Astrocyte (in vitro differentiated cells and primary cell): Measurements from ENCODE around the gene OR10J4.

ENCODE experiments used
- EZH2 ChIP-seq: IDR thresholded peaks from 2 replicates; pipeline ENCODE4 v1.6.1; 2012; ENCODE audit warnings: mild to moderate bottlenecking, low read length, inconsistent platforms; ENCODE audit not compliant: insufficient read depth
- TF ChIP-seq, protein P1 (sequence below): IDR thresholded peaks from 2 replicates; pipeline ENCODE4 v1.5.1; 2011; ENCODE audit warnings: low read depth, mild to moderate bottlenecking, inconsistent platforms, low read length, moderate library complexity; ENCODE audit not compliant: insufficient read depth

DNA sequence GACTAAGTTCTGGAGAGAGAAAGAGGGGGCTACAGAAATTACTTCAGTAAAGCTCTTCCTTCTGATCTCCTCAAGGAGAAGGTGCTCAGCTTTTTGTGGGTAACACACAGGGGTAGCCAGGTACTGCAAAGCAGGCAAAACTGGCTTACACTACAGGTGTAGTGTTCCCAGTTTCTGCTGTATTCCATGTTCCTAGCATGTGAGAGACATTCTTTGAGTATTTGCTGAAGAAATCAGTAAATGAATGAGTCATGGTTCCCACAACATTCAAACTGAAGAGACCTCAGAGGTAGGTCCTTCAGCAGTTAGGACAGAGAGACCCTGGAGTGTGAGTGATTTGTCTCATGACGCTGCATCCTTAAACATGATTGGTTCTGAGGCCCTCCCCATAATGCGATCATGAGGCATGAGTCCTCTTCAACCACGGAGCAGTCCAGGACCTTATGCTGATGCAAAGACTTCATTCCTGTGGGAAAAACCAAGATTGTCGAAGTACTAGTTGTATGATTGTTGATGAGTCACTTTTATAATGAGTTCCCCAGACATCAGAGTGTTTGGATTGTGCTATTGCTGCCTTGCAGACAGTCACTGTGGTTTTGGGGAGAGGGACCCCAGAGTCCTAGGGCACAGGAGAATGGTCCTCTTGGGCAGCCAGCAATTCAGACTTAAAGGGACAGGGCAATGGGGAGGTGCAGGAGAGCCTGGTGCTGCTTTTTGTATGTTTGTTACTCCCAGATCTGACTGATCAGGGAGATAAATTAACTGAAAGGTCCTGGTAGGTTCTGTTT, 2.7 kb upstream of the OR10J4 start:
- no peak for TF ChIP-seq EZH2
- TF ChIP-seq, protein P1, sequence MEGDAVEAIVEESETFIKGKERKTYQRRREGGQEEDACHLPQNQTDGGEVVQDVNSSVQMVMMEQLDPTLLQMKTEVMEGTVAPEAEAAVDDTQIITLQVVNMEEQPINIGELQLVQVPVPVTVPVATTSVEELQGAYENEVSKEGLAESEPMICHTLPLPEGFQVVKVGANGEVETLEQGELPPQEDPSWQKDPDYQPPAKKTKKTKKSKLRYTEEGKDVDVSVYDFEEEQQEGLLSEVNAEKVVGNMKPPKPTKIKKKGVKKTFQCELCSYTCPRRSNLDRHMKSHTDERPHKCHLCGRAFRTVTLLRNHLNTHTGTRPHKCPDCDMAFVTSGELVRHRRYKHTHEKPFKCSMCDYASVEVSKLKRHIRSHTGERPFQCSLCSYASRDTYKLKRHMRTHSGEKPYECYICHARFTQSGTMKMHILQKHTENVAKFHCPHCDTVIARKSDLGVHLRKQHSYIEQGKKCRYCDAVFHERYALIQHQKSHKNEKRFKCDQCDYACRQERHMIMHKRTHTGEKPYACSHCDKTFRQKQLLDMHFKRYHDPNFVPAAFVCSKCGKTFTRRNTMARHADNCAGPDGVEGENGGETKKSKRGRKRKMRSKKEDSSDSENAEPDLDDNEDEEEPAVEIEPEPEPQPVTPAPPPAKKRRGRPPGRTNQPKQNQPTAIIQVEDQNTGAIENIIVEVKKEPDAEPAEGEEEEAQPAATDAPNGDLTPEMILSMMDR, result no peak
